Measurements from ENCODE around the gene ING3. TPM values are rescaled to one million over a fixed set of nuclear protein-coding genes. Genes with fewer than 3 reads are reported as not detected.

Gene ING3
- total and polyA plus RNA-seq, 2 donors (not counting 3 experiments of a cell fraction or from before 2014, with no cell fraction given), result 8.7 to 19.6 TPM

GRCh38 chr7:120987683-120988590 lies 37.4 kb downstream of the ING3 start:
- H3K9me3 ChIP-seq (replicated peaks; ENCODE audit: control insufficient read depth, insufficient read depth, low read length), result no peaks in the 10 kb centered on the region
- H3K4me2 ChIP-seq (ENCODE audit: insufficient read depth, low read length), result peak overlapping the region; percentile 91
- BruUV-seq (replicated peaks), result no TSS peak
- ChIA-PET POLR2A (no interaction called here), CTCF (interaction anchor here (0.8 to 8.4 kb wide), 33 partner anchors 9 to 1006 kb away, joined by 3 to 156 read pairs (median 4); partner anchors contain the start of genes ING3 and TSPAN12)
- peak overlapping the region; percentile 39 to 80 (median 64) for H3K4me3 ChIP-seq (replicated peaks in 1 of 3; ENCODE audit: insufficient read depth in 1 of 3, low read depth in 1 of 3, low read length in 3 of 3)
- H3K9me1 ChIP-seq (replicated peaks; ENCODE audit: control insufficient read depth, extremely low read depth, insufficient read depth, low read length), result no peaks in the 10 kb centered on the region
- dilution Hi-C loops (cut with MboI; ENCODE audit: extremely low pct_ligation_motif_present, low sequenced_read_pairs), result loop anchor here (25.0 kb wide), 1 partner anchor 99 kb away; no protein-coding TSS in a partner anchor
- H3K36me3 ChIP-seq (ENCODE audit: control insufficient read depth in 2 of 2, extremely low read depth in 1 of 2, insufficient read depth in 2 of 2, low read length in 2 of 2), result no peaks in the 10 kb centered on the region
- no peaks in the 10 kb centered on the region for H4K20me1 ChIP-seq (replicated peaks; ENCODE audit: control insufficient read depth, extremely low read depth, insufficient read depth, low read length)
- no peaks in the 10 kb centered on the region for H3K79me2 ChIP-seq (ENCODE audit: control insufficient read depth, insufficient read depth, low read length)
- H3K9ac ChIP-seq (replicated peaks; ENCODE audit: extremely low read depth, insufficient read depth, low read length), result no peak overlapping the region
- DNase-seq (ENCODE audit: low read depth, low spot score) (peak; percentile 89), FAIRE-seq (peak; percentile 76)
- peaks cover 10% of the 10 kb centered on the region for H3K4me1 ChIP-seq (ENCODE audit: control insufficient read depth, extremely low read depth, insufficient read depth, low read length)
- peak; percentile 95 to 97 for TF ChIP-seq CTCF (IDR thresholded peaks at IDR 0.05; ENCODE audit: extremely low read depth in 1 of 2, insufficient read depth in 1 of 2, low read depth in 1 of 2, low read length in 2 of 2)
- no peak for TF ChIP-seq JUN (IDR thresholded peaks at IDR 0.05; ENCODE audit: borderline replicate concordance, insufficient read depth, insufficient read length, low read depth)
- peaks cover 0 to 9% of the 10 kb centered on the region in 2 experiments for H3K27me3 ChIP-seq (ENCODE audit: control insufficient read depth in 2 of 2, insufficient read depth in 2 of 2, low read length in 2 of 2)
- H2AFZ ChIP-seq (ENCODE audit: low read depth, low read length), result peak overlapping the region; percentile 78
- intact Hi-C loops (cut with micrococcal nuclease), result loop anchor here (1.0 to 5.0 kb wide), 7 partner anchors 32 to 559 kb away; no protein-coding TSS in a partner anchor
- H3K27ac ChIP-seq (ENCODE audit: insufficient read depth, low read depth, low read length), result no peak overlapping the region
